ENCODE data around the gene PPP1R2. TPM values are rescaled to one million over a fixed set of nuclear protein-coding genes. Genes with fewer than 3 reads are reported as not detected.

PPP1R2 gene
- polyA plus RNA-seq, 1 donor: 54.7 TPM

DNA sequence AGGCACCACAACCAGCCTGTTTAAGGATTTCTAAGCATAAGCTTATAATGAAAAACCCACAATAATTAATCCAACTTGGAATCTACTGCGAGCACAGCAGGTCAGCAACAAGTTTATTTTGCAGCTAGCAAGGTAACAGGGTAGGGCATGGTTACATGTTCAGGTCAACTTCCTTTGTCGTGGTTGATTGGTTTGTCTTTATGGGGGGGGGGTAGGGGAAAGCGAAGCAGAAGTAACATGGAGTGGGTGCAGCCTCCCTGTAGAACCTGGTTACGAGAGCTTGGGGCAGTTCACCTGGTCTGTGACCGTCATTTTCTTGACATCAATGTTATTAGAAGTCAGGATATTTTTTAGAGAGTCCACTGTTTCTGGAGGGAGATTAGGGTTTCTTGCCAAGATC, 25.5 kb upstream of the PPP1R2 start:
- Histone ChIP-seq H3K4me1 (ENCODE audit: control insufficient read depth, insufficient read depth, low read length) (no peaks in the 10 kb centered on the region), H3K27ac (ENCODE audit: low read length) (no peak overlapping the region), H3K9me3 (ENCODE audit: control insufficient read depth, low read depth, low read length) (no peaks in the 10 kb centered on the region), H3K36me3 (ENCODE audit: control insufficient read depth, insufficient read depth, low read length) (no peaks in the 10 kb centered on the region), H3K27me3 (ENCODE audit: control insufficient read depth, insufficient read depth, low read length) (no peaks in the 10 kb centered on the region), H3K4me3 (ENCODE audit: low read length) (no peak overlapping the region)
- no CpG with 5 or more reads among the region's 5 CpGs for WGBS (ENCODE audit: insufficient coverage, low lambda C conversion rate)
- no peak for DNase-seq

DNA sequence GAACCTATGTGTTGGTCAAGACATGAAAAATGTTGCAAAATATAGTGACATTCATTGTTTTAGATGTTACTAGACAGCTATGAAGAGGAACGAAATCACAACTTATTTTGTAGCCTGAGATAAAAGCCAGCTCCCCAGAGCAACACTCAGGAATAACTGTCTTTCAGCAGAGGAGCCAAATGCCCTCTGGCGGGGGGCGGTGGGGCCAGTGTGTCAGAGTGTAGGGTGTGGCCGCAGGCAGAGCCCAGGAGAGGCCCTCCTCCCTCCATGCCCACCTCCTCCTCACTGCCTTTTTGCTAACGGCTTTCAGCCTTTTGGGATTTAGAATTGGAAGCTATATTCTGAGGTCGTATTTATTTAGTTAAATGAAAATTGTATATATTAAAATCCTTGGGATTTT, 23.7 kb upstream of the PPP1R2 start:
- no peak overlapping the region for H3K27ac ChIP-seq (ENCODE audit: low read length)
- DNase-seq: no peak
- no peak overlapping the region for H3K4me3 ChIP-seq (ENCODE audit: low read length)
- no peaks in the 10 kb centered on the region for H3K36me3 ChIP-seq (ENCODE audit: control insufficient read depth, insufficient read depth, low read length)
- no CpG with 5 or more reads among the region's 6 CpGs for WGBS (ENCODE audit: insufficient coverage, low lambda C conversion rate)
- no peaks in the 10 kb centered on the region for H3K9me3 ChIP-seq (ENCODE audit: control insufficient read depth, low read depth, low read length)
- no peaks in the 10 kb centered on the region for H3K27me3 ChIP-seq (ENCODE audit: control insufficient read depth, insufficient read depth, low read length)
- no peaks in the 10 kb centered on the region for H3K4me1 ChIP-seq (ENCODE audit: control insufficient read depth, insufficient read depth, low read length)

DNA sequence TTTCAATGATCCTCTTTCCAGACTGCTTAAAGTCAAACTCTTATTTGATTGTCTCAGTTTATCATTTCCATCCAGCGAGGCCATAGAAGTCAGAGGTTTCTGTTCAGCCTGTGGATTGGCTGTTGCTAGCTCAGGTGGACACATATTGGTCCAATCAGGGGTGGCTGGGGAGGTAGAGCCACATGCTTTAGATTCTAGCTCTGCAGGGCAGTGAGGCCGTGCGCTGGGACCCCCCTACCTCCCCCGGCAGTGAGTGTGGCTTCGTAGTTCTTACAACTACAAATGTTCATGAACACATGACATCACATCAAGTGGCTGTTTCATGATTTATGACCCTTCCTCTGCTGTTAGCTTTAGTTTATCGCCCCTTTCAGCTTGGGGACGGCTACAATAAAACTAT, 22.6 kb upstream of the PPP1R2 start:
- no CpG with 5 or more reads among the region's 7 CpGs for WGBS (ENCODE audit: insufficient coverage, low lambda C conversion rate)
- no peak overlapping the region for H3K4me3 ChIP-seq (ENCODE audit: low read length)
- no peaks in the 10 kb centered on the region for H3K4me1 ChIP-seq (ENCODE audit: control insufficient read depth, insufficient read depth, low read length)
- no peak overlapping the region for H3K27ac ChIP-seq (ENCODE audit: low read length)
- H3K27me3 ChIP-seq (ENCODE audit: control insufficient read depth, insufficient read depth, low read length): no peaks in the 10 kb centered on the region
- no peaks in the 10 kb centered on the region for H3K9me3 ChIP-seq (ENCODE audit: control insufficient read depth, low read depth, low read length)
- peak in 1 of 2 donors; percentile 46 for DNase-seq
- no peaks in the 10 kb centered on the region for H3K36me3 ChIP-seq (ENCODE audit: control insufficient read depth, insufficient read depth, low read length)

DNA sequence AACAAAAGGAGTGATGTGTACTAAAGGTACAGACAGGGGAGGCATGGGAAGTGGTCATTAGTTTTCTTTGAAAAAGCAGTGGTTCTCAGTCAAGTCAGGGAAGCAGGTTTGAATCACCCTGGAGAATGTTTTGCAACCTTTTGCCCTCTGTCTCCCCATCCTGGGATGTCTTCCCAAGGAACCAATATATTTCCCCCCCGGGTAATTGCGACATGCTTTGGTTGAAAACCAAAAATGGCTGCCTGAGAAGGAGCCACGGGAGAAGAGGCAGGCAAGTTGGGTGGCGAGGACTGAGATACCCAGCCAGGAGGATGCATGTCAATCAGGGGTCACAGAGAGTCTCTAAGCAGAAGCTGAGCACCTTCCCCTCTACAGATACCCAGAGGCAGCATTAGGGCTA, 20.2 kb upstream of the PPP1R2 start:
- WGBS (ENCODE audit: insufficient coverage, low lambda C conversion rate): no CpG with 5 or more reads among the region's 4 CpGs
- no peaks in the 10 kb centered on the region for H3K36me3 ChIP-seq (ENCODE audit: control insufficient read depth, insufficient read depth, low read length)
- DNase-seq: no peak
- H3K4me1 ChIP-seq (ENCODE audit: control insufficient read depth, insufficient read depth, low read length): peaks cover 10% of the 10 kb centered on the region
- H3K27ac ChIP-seq (ENCODE audit: low read length): no peak overlapping the region
- no peak overlapping the region for H3K4me3 ChIP-seq (ENCODE audit: low read length)
- H3K27me3 ChIP-seq (ENCODE audit: control insufficient read depth, insufficient read depth, low read length): no peaks in the 10 kb centered on the region
- H3K9me3 ChIP-seq (ENCODE audit: control insufficient read depth, low read depth, low read length): no peaks in the 10 kb centered on the region

DNA sequence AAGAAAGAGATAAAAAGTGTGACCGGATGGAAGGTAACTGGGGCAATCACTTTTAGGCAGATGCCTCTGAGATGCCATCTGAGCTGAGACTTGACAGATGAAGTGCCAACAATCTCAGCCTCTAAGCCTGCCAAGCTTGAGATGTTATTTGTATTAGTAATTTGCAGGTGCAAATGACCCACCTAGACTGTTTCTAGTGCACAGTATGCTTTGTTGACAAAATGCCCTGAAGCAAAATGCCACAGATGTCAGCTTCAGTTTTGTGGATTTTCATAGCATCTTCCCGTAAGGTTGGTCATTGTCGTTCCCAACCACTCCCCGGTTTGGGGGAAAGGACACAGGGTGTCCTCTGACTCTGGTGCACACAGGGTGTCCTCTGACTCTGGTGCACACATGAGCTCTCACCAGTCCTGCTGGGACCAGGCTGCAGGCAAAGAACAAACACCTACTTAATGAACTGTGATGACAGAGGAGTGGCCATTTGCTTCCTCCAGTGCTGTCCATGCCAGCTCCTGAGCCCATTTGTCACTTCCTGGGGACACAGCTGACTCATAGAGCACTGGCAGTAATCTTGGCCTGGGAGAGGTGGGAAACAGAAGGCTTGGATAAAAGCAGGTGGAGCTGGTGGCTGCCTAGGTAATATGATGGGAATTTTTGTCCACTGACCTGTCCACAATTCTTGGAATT, 16.7 kb upstream of the PPP1R2 start:
- no peak for DNase-seq
- WGBS (ENCODE audit: insufficient coverage, low lambda C conversion rate): 100% methylated on average over 1 of the region's 4 CpGs
- no peaks in the 10 kb centered on the region for H3K36me3 ChIP-seq (ENCODE audit: control insufficient read depth, insufficient read depth, low read length)
- no peaks in the 10 kb centered on the region for H3K9me3 ChIP-seq (ENCODE audit: control insufficient read depth, low read depth, low read length)
- peaks cover 26% of the 10 kb centered on the region for H3K4me1 ChIP-seq (ENCODE audit: control insufficient read depth, insufficient read depth, low read length)
- no peak overlapping the region for H3K27ac ChIP-seq (ENCODE audit: low read length)
- no peak overlapping the region for H3K4me3 ChIP-seq (ENCODE audit: low read length)
- H3K27me3 ChIP-seq (ENCODE audit: control insufficient read depth, insufficient read depth, low read length): no peaks in the 10 kb centered on the region

DNA sequence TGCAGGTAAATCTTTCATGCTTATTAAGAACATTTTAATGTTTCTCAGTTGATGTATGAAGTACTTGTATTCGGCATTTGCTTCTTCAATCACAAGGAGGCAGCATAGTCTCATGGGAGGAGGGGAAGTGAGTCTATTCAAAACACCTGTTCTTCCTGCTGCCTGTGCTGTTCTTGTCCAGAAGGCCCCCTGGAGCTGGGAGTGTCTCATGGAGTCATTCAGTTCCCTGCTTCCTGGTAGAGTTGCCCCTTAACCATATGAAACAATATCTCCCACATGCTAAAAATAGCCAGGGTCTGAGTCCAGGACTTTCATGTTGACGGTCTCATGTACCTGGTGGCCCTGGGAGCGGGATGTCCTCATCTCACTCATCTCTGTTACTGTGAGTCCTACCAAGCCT, 15.5 kb upstream of the PPP1R2 start:
- Histone ChIP-seq H3K36me3 (ENCODE audit: control insufficient read depth, insufficient read depth, low read length) (no peaks in the 10 kb centered on the region), H3K4me1 (ENCODE audit: control insufficient read depth, insufficient read depth, low read length) (peaks cover 26% of the 10 kb centered on the region), H3K27ac (ENCODE audit: low read length) (peak overlapping the region; percentile 81), H3K4me3 (ENCODE audit: low read length) (no peak overlapping the region), H3K9me3 (ENCODE audit: control insufficient read depth, low read depth, low read length) (no peaks in the 10 kb centered on the region), H3K27me3 (ENCODE audit: control insufficient read depth, insufficient read depth, low read length) (no peaks in the 10 kb centered on the region)
- peak; percentile 90 to 94 for DNase-seq
- no CpG with 5 or more reads among the region's 3 CpGs for WGBS (ENCODE audit: insufficient coverage, low lambda C conversion rate)

DNA sequence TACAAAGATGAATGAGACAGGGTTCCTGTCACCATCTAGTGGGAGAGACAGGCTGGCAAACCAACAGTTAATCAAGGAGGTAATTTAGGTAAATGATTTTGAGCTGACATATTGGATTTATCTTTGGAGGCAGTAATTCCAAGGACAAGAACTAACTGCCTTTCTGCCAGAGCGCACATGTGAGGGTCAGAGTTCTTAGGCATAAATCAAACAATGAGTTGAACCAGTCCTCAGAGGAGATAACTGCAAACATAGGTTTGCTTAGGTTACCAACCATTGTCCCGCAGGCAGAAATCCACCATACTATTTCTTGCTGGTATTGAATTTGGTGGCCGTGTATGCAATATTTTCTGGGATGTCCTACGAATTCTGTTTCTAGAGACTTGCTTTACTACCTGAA, 14.2 kb upstream of the PPP1R2 start:
- H3K27me3 ChIP-seq (ENCODE audit: control insufficient read depth, insufficient read depth, low read length): no peaks in the 10 kb centered on the region
- H3K9me3 ChIP-seq (ENCODE audit: control insufficient read depth, low read depth, low read length): no peaks in the 10 kb centered on the region
- peak; percentile 73 to 86 for DNase-seq
- no peak overlapping the region for H3K4me3 ChIP-seq (ENCODE audit: low read length)
- WGBS (ENCODE audit: insufficient coverage, low lambda C conversion rate): no CpG with 5 or more reads among the region's 4 CpGs
- H3K27ac ChIP-seq (ENCODE audit: low read length): peak overlapping the region; percentile 81
- H3K4me1 ChIP-seq (ENCODE audit: control insufficient read depth, insufficient read depth, low read length): peaks cover 26% of the 10 kb centered on the region
- H3K36me3 ChIP-seq (ENCODE audit: control insufficient read depth, insufficient read depth, low read length): no peaks in the 10 kb centered on the region

DNA sequence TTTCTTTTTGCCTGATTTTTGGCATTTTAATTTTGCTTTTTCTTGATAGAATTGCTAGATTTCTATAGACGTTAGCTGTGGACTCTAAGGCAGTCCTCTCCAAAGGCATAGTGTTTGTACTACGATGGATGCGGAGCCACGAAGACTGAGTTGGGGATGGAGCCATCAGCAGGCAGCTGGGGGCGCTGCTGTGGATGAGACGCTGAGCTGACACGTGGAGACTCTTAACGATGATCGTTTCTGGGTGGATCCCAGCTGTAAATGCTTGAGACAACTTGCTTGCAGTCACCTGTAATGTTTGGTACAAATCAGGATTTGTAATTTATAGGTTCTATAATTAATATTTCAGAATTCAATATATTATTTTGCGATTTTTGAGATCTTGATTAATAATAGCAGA, 13.3 kb upstream of the PPP1R2 start:
- 80% methylated on average over 1 of the region's 10 CpGs for WGBS (ENCODE audit: insufficient coverage, low lambda C conversion rate)
- peak; percentile 45 to 68 for DNase-seq
- H3K4me3 ChIP-seq (ENCODE audit: low read length): no peak overlapping the region

DNA sequence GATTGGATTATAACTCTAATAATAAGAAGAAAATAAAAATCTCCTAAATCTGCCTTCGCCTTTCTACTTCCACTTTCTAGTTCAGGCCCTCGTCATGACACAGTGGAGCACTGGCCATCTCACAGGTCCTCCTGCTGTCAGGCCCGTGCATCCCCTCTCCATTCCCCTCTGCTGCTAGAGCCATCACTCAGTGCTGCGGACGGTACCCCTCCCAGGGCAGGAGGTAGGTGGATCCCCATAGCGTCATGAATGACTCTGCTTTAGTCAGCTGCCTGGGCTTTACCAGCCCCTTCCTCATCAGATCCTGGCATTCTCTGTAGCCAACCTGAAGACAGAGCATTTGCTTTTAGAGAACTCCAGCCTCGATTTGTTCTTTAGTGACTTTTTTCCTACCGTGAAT, 12.0 kb upstream of the PPP1R2 start:
- Histone ChIP-seq H3K36me3 (ENCODE audit: control insufficient read depth, insufficient read depth, low read length) (no peaks in the 10 kb centered on the region), H3K27ac (ENCODE audit: low read length) (no peak overlapping the region), H3K4me1 (ENCODE audit: control insufficient read depth, insufficient read depth, low read length) (peaks cover 40% of the 10 kb centered on the region), H3K27me3 (ENCODE audit: control insufficient read depth, insufficient read depth, low read length) (no peaks in the 10 kb centered on the region), H3K9me3 (ENCODE audit: control insufficient read depth, low read depth, low read length) (no peaks in the 10 kb centered on the region), H3K4me3 (ENCODE audit: low read length) (no peak overlapping the region)
- WGBS (ENCODE audit: insufficient coverage, low lambda C conversion rate): 60% methylated on average over 1 of the region's 8 CpGs
- no peak for DNase-seq

More for the DNA sequence above, 13.3 kb upstream of the PPP1R2 start:
- Histone ChIP-seq H3K27ac (ENCODE audit: low read length) (no peak overlapping the region), H3K4me1 (ENCODE audit: control insufficient read depth, insufficient read depth, low read length) (peaks cover 31% of the 10 kb centered on the region), H3K27me3 (ENCODE audit: control insufficient read depth, insufficient read depth, low read length) (no peaks in the 10 kb centered on the region), H3K9me3 (ENCODE audit: control insufficient read depth, low read depth, low read length) (no peaks in the 10 kb centered on the region), H3K36me3 (ENCODE audit: control insufficient read depth, insufficient read depth, low read length) (no peaks in the 10 kb centered on the region)

DNA sequence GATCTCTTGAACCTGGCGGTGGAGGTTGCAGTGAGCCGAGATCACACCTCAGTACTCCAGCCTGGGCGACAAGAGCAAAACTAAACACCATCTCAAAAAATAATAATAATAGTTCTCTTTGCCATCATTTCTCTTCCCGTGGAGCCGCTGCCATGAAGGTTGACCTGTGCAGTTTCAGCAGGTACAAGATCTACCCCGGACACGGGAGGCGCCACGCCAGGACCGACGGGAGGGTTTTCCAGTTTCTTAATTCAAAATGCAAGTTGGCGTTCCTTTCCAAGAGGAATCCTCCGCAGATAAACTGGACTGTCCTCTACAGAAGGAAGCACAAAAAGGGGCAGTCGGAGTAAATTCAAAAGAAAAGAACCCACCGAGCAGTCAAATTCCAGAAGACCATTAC, 11.3 kb upstream of the PPP1R2 start:
- Histone ChIP-seq H3K27me3 (ENCODE audit: control insufficient read depth, insufficient read depth, low read length) (no peaks in the 10 kb centered on the region), H3K27ac (ENCODE audit: low read length) (no peak overlapping the region), H3K4me3 (ENCODE audit: low read length) (no peak overlapping the region), H3K4me1 (ENCODE audit: control insufficient read depth, insufficient read depth, low read length) (peaks cover 46% of the 10 kb centered on the region), H3K36me3 (ENCODE audit: control insufficient read depth, insufficient read depth, low read length) (no peaks in the 10 kb centered on the region), H3K9me3 (ENCODE audit: control insufficient read depth, low read depth, low read length) (no peaks in the 10 kb centered on the region)
- DNase-seq: no peak
- WGBS (ENCODE audit: insufficient coverage, low lambda C conversion rate): no CpG with 5 or more reads among the region's 15 CpGs

DNA sequence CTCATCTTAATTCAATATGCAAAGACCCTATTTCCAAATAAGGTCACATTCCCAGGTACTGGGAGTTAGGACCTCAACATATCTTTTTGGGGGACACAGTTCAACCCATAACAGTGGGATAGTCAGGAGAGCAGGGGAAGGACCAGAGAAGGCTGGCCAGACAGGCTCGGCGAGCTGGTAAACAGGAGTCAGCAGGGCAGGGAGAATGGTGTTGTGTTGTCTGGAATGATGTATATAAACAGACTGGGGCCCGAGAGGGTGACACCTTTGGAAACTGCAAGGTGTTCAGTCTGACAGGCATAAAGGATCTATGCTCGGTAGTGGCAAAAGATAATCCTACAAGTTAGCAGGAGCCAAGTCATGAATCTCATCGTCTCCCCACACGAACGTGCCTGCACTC, 10.1 kb upstream of the PPP1R2 start:
- Histone ChIP-seq H3K9me3 (ENCODE audit: control insufficient read depth, low read depth, low read length) (no peaks in the 10 kb centered on the region), H3K4me1 (ENCODE audit: control insufficient read depth, insufficient read depth, low read length) (peaks cover 46% of the 10 kb centered on the region), H3K27ac (ENCODE audit: low read length) (no peak overlapping the region), H3K4me3 (ENCODE audit: low read length) (no peak overlapping the region), H3K27me3 (ENCODE audit: control insufficient read depth, insufficient read depth, low read length) (no peaks in the 10 kb centered on the region), H3K36me3 (ENCODE audit: control insufficient read depth, insufficient read depth, low read length) (no peaks in the 10 kb centered on the region)
- no CpG with 5 or more reads among the region's 7 CpGs for whole genome bisulfite sequencing (ENCODE audit: insufficient coverage, low lambda C conversion rate)
- DNase-seq: no peak

Data from large intestine (tissue), 3 donors.